Stimulated activated CD8-positive, alpha-beta memory T cell treated with anti-CD3 and anti-CD28 coated beads, Interleukin-15, amount 100 ng/mL, for 1 hour (primary cell): ENCODE data around the gene RPS3A.
A peak's percentile ranks its signal among the peaks of the same experiment; 100 is the strongest.
"Not testable (repeated sequence)": the region's sequence is repeated elsewhere in the genome, so short reads cannot be mapped to it uniquely, and the experiment has no call there.

Source experiments
- DNase-seq: peaks from one replicate; pipeline ENCODE4 v3.0.0-alpha.2; 2020; ENCODE audit warnings: low read depth

The RPS3A gene

GRCh38 chr4:151114986-151115385 lies 15.6 kb downstream of the RPS3A start:
- no peak for DNase-seq

DNA sequence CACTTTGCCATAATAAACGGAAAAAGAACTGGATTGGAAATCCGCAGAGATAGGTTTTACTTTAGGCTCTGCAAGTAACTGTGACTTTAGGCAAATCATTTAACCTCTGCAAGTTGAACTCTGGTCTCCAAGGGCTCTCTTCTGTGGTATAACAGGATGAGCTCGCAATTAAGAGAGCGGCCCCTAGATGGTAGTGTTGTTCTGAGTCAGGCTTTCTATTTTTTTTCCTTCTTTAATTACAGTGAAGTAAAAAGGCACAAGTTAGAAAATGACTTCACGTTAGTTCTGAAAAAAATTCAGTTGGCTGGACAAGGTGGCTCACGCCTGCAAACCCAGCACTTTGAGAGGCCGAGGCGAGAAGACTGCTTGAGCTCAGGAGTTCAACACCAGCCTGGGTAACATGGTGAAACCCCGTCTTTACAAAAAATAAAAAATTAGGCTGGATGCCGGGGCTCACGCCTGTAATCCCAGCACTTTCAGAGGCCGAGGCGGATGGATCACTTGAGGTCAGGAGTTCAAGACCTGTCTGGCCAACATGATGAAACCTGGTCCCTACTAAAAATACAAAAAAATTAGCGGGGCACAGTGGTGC lies 18.0 kb downstream of the RPS3A start:
- DNase-seq: peak; percentile 20

DNA sequence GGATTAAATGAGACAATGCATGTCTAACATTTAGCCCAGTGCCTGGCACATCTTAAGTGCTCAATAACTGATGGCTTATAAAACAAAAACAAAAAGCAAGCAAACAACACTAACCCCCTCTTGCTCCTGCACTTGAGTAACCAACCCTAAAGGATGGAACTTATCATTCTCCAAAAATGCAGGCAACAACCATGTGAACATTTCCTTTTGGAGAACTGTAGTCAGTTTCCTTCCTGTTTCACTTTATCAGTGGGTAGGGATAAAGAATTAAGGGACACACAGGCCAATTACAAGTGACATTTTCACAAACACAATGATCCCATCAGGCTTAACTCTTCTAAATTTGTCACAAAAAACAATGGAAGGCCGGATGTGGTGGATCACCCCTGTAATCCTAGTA lies 30.4 kb downstream of the RPS3A start:
- no peak for DNase-seq

- no peak for DNase-seq
Measured at GRCh38 chr4:151133311-151133710, 33.9 kb downstream of the RPS3A start.

DNA sequence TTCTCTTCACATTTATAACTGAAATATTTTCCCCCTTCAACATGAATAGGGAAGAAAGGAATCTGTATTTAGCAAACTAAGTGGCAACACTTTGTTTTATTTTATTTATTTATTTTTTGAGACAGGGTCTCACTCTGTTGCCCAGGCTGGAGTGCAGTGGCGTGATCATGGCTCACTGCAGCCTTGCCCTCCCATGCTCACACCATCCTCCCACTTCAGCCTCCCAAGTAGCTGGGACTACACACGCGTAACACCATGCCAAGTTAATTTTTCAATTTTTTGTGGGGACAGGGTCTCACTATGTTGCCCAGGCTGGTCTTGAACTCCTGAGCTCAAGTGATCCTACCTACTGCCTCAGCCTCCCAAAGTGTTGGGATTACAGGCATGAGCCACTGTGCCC lies 36.6 kb downstream of the RPS3A start:
- DNase-seq: not testable (repeated sequence)

GRCh38 chr4:151139814-151140213 lies 40.4 kb downstream of the RPS3A start:
- DNase-seq: no peak

DNA sequence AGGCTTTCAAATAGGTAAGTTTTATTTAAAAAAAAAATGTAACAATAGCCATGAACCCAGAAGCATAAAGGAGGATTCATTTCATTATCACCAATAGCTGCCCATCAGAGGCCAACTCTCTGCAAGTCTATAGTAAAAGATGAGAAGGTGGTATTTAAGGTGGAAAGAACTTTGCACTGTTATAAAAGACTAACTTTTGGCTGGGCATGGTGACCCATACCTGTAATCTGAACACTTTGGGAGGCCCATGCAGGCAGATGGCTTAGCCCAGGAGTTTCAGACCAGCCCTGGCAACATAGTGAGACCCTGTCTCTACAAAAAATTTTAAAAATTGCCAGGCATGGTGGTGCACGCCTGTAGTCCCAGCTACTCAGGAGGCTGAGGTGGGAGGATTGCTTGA lies 43.3 kb downstream of the RPS3A start:
- no peak for DNase-seq

GRCh38 chr4:151143162-151143561 lies 43.7 kb downstream of the RPS3A start:
- no peak for DNase-seq

DNA sequence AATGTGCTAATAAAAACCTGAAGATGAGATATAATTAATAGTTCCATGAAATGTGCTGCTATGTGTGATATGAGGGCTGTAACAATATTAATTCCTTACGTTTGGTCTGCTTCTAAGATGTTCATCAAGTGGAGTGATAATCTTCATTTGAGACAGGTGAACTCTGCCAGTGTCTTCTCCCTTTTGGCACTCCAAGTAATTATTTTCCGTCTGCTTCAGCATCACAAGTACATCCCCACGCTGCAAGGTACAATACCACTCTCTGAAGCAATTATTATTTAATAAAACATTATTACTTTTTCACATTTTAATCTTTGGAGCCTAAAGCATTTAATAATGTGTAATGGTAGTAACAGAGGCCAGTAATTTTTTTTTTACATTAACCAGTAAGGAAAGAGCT lies 44.4 kb downstream of the RPS3A start:
- no peak for DNase-seq

DNA sequence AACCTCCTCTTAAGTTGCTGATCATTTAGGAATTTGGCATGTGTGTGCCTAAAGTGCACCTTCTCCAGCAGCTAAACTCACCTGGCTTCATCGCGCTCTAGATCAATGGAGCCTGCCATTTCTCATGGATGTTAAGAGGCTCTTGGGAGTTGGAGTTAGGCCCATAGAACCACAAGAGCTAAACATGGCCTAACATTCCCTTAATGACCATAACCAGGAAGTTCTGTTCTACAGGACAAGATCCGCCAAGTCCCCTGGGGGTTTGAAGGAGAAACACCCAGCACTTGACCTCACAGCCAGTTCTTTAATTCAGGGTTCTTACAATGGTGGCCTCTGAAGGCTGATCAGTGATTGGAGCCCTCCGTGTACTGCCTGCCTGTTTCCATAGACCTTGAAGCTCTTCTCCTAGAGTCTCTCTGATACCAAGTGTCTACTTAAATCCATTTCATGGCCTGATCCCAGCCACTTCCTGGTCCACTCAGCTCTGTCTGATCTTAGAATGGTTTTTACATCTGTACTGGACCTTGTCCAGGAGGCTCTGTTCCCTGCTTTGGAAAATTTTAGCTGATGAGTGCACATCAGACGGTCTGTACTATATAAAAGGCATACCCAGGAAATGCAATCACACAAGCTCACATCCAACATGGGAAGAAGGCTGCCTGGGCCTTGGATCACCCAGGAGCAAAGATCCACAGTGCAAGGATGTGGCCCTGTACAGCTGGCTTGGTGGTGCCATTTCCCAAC lies 45.1 kb downstream of the RPS3A start:
- no peak for DNase-seq

- no peak for DNase-seq
Measured at GRCh38 chr4:151147000-151147399, 47.6 kb downstream of the RPS3A start.

DNA sequence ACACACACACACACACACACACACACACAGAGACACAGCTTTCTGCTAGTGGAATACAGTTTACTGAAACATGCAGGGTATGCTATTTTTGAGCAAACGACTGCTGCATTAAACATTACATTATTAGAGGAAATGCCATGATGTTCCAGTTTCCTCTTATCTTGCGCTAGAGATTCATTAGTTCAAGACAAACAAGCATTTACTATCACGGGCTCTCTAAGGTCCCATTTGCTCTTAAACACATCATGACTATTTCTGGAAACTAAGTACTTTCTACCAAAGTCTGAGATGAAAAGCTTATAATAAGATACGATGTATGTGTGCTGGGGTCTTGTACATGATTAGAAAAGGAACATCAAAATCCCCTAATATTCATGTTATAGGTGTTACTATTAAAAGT lies 48.8 kb downstream of the RPS3A start:
- no peak for DNase-seq

DNA sequence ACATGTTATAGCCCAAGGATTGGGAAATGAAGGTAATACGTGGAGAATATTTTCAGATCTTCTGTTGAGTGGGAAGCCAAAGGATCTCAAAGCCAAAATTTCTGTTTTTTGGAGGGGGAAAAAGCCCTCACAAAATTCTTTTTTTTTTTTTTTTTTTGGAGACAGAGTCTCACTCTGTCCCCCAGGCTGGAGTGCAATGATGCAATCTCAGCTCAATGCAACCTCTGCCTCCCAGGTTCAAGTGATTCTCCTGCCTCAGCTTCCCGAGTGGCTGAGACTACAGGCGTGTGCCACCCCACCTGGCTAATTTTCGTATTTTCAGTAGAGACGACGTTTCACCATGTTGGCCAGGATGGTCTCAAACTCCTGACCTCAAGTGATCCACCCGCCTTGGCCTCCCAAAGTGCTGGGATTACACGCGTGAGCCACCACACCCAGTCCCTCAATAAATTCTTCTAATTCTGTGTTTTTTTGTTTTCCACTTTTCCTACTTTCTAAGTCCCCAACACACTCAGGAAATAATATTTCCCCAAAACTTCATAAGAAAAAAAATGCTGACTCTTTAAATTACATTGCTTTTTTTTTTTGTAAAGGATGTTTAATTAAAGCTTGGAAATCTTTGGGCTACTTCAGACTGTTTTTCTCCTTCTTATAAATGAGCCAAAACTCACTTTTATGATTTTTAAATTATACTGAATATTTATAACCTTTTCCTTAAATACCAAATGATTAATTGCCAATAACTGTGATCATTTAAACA lies 51.6 kb downstream of the RPS3A start:
- no peak for DNase-seq

DNA sequence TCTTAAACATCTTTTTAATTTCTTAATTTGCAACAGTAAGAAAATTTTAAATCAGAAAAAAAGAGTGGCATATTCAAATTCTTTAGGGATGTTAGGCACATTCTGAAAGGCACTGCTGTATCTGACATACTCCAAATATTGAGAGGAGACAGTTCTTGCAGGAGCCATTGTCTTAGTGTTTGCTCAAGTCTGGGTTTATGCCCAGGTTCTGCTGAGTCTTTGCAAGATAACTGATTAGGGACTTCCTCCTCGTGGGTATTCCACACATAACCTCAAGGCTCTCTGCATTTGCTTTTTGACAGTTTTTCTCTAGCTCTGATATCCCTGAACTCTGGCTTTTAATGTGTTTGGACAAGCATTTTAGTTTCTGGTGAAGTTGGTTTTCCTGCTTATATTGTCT lies 52.6 kb downstream of the RPS3A start:
- no peak for DNase-seq

DNA sequence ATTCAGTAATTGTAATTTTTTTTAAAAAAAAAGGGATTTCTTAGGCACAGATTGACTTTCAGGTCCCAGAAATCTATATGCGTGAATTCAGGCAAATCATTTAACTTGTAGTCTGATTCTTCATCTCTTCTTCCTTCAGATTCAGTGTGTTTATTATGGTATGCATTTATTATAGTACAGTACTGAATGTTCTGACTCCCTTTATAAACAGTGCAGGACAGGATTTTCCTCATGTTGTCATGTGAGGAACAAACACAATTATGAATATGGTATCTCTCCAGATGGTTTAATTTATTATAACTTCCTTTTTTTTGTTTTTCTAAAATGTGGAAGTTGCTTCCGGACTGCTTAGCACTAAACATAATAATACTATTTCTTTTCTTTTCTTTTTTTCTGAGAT lies 54.2 kb downstream of the RPS3A start:
- no peak for DNase-seq
